SIG-M5 treated with dmso at 0.1 percent for 504 hours (cell line): ENCODE data around the gene RBMS3.

Source experiments
- DNase-seq: peaks from one replicate; lab custom pipeline; 2025; ENCODE audit not compliant: unreplicated experiment; lab: John Stamatoyannopoulos, UW

RBMS3 gene

GRCh38 chr3:29310865-29311264 lies 30.0 kb downstream of the RBMS3 start:
- DNase-seq, result no peak

- DNase-seq, result no peak
Measured at GRCh38 chr3:29311795-29312194, 30.9 kb downstream of the RBMS3 start.

DNA sequence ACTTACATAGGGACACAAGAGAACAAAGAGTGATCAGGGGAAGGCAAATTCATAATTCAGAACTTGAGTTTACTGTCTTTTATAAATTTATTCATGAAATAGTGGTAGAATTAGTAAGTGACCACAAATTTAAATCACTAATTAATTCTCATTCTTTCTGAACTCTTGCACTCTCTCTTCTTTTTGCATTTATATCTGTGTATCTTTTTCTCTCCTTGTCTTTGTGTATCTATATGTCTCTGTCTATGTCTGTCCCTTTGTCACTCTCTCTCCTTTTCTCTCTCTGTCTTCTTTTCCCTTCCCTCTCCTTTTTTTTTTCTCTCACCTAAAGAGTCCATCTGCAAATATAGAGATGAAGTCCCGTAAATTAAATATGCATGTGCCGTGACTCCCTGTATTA lies 31.5 kb downstream of the RBMS3 start:
- no peak for DNase-seq

GRCh38 chr3:29312960-29313452 lies 32.1 kb downstream of the RBMS3 start:
- DNase-seq, result no peak

DNA sequence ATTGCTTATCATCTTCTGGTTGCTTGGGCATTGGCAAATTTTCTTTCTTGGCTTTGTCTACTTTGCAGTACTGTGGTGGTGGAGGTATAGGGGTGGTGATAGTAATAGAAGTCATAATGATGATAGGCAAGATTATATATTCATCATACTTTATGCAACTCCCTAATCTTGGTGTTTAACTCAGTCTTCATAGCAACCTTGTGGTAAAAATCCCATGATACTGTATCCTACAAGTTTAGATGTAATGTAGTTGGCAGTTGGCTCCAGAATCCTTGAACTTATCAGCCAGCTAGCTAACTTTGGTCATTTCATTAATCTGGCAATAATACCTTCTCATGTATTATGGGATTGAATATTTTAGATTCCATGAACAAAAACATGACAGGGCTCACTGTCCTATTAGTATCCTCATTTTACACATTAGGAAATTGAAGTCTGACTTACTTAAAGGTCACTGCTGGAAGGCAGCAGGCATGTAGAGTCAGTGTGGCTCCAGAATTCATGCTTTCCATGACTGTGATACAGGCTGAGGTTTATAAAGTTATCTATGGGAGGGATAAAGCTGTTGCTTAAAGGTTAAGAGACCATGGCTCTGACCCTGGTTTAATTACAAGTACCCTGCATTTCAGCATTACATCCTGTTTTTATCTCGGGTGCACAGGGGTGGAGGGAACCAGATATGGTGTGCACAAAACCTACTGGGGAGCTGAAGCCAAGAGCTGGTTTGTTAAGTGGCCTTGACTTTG lies 33.3 kb downstream of the RBMS3 start:
- no peak for DNase-seq

DNA sequence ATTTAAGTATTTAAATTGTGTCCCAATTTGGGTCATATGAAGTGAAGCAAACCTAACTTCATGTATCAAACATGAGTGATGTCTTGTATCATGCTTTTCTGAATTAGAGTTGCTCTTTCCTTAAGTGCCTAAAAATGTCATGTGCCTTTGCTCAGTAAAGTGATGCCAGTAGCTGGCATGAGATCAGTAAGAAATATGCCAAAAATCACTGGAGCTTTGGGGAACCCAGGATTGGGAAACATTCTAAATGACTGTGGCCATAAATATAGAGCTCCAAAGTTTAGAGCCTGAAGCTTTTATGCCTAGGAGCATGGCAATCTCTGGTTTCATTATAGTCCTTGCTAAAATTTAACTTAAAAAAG lies 33.8 kb downstream of the RBMS3 start:
- DNase-seq, result no peak

- no peak for DNase-seq
Measured at GRCh38 chr3:29317659-29318173, 36.8 kb downstream of the RBMS3 start.

- no peak for DNase-seq
Measured at GRCh38 chr3:29318251-29318650, 37.4 kb downstream of the RBMS3 start.

GRCh38 chr3:29319262-29319661 lies 38.4 kb downstream of the RBMS3 start:
- DNase-seq, result peak; percentile 17

DNA sequence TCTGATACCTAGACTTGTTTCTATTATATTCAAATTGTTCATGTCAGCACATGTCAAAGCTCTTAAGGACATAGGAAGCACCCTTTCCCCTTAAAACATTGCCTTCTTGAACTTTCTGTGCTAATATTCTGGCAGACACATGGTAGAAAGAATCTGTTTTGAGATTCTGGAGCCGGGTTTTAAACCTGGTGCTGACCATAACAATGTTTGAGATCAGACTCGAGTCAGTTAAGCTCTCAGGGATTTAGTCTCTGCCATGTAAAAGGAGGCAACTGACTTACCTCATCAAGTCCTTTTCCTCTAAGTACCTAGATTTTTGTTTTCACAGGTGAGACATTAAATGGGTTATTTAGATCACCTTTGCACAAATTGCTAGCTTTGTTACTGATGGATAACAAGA lies 38.9 kb downstream of the RBMS3 start:
- no peak for DNase-seq

DNA sequence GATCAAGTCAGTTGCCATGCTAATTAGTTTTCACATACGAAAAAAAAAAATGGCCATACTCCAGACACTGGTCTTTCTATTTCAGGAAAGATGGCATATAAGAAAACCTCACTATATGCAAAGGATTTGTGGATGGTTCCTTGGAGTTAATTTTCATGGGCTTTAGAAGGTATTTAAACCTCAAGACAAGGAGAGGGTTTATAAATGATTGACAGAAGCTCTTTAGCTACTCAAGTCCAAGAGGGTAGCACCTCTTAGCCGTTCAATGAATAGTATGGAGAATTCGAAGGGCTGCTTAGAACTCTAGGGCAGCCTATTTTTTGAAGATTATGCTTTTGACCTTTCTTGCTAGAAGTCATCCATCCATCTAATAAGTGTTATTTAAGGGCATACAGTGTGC lies 41.7 kb downstream of the RBMS3 start:
- no peak for DNase-seq

DNA sequence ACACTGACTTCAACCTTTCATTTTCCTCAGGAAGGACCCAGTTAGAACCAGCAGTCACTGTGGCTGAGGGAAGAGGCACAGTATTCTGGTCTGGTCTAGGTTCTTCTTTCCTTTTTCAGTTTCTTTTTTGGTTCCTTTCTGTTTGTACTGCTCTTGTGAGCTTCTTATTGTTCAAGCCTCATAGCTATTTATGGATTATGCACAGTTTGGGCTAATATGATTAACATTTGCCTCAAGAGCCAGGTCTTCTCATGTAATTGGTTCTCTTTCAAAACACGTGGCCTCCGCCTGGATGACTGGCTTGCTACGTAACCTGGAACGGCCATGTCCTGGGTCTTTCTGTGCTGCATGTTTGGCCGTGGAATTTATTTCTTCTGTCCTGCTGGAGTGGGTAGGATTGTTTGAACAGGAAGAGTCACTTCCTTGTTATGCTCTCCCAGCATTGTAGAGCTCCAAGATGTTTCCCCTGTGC lies 43.3 kb downstream of the RBMS3 start:
- peak; percentile 70 for DNase-seq

DNA sequence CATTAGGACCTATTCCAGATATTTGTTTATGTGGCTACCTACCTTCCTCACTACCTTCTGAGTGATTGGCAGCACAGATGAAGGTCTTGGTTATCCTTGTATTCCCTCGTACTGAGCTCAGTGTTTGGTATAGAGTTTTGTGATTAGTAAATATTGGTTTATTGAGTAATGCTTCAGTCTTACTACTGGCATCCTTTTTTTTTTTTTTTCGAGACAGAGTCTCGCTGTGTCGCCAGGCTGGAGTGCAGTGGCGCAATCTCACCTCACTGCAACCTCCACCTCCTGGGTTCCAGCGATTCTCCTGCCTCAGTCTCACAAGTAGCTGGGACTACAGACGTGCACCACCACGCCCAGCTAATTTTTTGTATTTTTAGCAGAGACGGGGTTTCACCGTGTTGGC lies 45.7 kb downstream of the RBMS3 start:
- DNase-seq, result peak; percentile 3

DNA sequence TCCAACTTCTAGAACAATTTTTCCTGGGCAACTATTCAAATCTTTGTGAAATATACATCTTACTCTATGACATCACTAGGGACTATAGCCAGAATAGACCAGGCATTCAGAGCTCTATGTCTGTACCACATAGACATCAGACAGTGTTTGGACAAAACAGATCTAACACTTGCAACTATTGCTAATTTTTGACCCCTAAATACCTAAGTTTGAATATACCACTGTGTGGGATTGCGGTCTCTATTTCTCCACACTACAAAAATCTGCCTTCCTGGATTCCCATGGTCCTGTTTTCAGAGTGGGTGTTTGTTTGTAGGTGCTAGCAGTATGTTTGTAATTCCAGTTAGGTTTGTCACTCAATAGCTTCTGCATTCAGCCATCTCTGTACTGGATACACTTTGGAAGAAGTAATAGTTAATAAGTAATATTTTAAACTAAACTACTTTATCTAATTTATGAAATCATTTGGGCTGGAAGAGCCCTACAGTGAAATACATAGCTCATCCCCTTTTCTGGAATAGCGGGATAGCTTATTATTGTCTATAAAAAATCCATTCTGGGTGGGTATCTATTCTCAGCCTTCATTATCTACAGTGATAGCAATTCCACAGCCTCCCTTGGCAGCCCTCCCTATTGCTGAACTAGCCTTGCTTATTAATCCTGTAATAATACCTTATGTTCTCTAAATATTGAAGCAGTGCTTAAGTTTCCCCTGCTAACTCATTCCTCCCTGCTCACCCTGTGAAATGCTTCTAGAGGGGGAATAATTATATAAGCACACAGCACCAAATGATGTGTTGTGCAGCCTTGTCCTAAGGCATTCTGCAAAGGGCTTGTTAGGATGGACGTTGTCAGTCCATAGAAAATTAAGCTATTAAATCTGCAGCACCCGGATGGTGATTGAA lies 49.4 kb downstream of the RBMS3 start:
- DNase-seq, result no peak

GRCh38 chr3:29331035-29331434 lies 50.2 kb downstream of the RBMS3 start:
- no peak for DNase-seq

DNA sequence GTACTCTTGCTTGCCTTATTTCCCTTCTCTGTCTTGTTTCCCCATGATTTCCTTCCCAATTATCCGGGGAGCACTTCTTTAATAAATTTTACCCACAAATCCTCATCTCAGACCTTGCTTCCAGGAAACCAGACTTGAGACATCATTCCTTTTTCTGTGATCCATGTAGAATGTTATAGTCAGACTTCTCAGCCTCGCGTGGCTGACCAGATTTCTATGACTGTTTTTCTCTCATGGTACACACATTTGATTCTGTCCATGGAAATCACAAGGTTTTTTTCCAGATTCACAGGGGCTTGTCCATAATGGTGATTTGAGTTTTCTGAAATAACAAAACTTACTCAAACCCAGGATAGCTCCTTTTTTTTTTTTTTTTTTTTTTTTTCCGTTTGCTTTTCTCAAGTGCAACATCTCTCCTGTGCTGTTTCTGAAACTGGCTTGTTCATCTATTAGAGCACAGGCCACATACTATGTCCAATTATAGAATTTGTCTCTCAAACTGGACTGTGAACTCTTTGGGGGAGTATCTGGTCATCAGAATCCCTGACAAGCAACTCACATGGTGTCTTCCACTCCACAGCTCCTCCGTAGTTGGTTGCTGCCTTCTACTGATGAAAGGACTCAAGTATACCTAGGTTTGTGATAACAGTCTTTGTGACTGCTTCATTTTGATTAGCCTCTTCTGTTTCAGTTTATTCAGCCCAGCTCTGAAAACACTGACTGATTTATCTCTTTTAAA lies 50.8 kb downstream of the RBMS3 start:
- DNase-seq, result no peak

DNA sequence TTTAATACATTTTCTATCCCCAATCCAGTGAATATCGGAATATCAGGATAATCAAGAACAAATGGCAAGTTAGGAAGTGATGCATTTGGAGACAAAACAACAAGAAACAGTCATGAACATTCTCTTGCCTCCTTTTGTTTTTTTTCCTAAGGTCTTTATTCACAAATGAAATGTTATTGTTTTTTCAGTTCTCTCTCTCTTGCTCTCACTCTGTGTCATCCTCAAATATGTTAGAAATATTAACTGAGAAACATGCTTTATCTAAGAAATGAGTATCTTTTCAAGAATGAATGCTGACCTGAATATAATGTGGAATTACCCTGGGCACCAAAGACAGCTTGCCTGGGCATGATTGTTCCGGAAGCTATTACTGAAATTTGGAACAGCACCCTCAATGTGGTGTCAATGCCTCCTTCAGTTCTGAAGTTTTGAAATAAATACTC lies 51.3 kb downstream of the RBMS3 start:
- DNase-seq, result no peak

GRCh38 chr3:29333576-29333975 lies 52.7 kb downstream of the RBMS3 start:
- DNase-seq, result no peak

GRCh38 chr3:29334706-29335105 lies 53.8 kb downstream of the RBMS3 start:
- DNase-seq, result no peak

- no peak for DNase-seq
Measured at GRCh38 chr3:29335438-29335837, 54.6 kb downstream of the RBMS3 start.

DNA sequence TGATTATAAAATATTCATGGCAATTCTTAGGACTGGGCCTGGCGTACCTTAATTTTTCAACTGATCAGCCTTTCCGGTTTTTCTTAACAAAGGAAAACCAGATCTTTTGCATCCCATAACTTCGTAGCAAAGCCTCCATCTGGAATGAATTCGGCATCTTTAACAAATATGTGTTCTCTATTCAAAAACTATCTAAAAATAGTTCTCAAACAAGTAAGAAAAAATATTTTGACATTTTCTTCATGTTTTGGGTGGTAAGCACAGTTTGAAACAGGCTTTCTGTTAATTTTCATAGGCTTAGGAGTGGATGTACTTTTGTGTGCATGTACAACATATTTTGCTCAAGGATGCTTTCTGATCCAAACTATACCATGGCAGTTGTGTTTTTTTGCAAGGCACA lies 55.1 kb downstream of the RBMS3 start:
- DNase-seq, result no peak
